IPS DF 6.9 (cell line): ENCODE results near the gene SMYD3.
A peak's percentile ranks its signal among the peaks of the same experiment; 100 is the strongest.

Source experiments
- DNase-seq: peaks from one replicate; pipeline ENCODE4 v3.0.0-alpha.2; 2013; ENCODE audit warnings: low read depth, low spot score
- H3K27ac ChIP-seq: one replicate; pipeline ENCODE4 v1.5.1; 2013; ENCODE audit warnings: low read length, control low read depth
- H3K27me3 ChIP-seq: 2 replicates; pipeline ENCODE4 v1.6.1; 2013; ENCODE audit warnings: mild to moderate bottlenecking, low read length; ENCODE audit not compliant: control insufficient read depth, insufficient read depth
- H3K36me3 ChIP-seq: 2 replicates; pipeline ENCODE4 v1.6.1; 2013; ENCODE audit warnings: low read length; ENCODE audit not compliant: control insufficient read depth, insufficient read depth
- H3K4me1 ChIP-seq: 2 replicates; pipeline ENCODE4 v1.6.1; 2013; ENCODE audit warnings: low read length; ENCODE audit not compliant: control insufficient read depth, insufficient read depth
- H3K4me3 ChIP-seq: 2 replicates; pipeline ENCODE4 v1.5.1; 2013; ENCODE audit warnings: mild to moderate bottlenecking, low read length
- H3K9me3 ChIP-seq: 2 replicates; pipeline ENCODE4 v1.6.1; 2013; ENCODE audit warnings: low read length, inconsistent platforms; ENCODE audit not compliant: control insufficient read depth, insufficient read depth
- WGBS: extraction: QIAGEN DNeasy Blood & Tissue Kit; methylation state at CpG from one replicate; pipeline ENCODE4 v1.1.7; 2013; ENCODE audit warnings: mixed read lengths, missing lambda C conversion rate; ENCODE audit not compliant: insufficient read length, insufficient coverage; 5-methylcytosine and 5-hydroxymethylcytosine counted together

Gene SMYD3

GRCh38 chr1:246020211-246020954 lies 486.7 kb downstream of the SMYD3 start:
- Histone ChIP-seq H3K4me1 (no peaks in the 10 kb centered on the region), H3K4me3 (no peak overlapping the region), H3K36me3 (no peaks in the 10 kb centered on the region), H3K9me3 (no peaks in the 10 kb centered on the region), H3K27me3 (no peaks in the 10 kb centered on the region), H3K27ac (no peak overlapping the region)
- no CpG with 5 or more reads among the region's 6 CpGs for WGBS
- no peak for DNase-seq

GRCh38 chr1:246018146-246018545 lies 488.9 kb downstream of the SMYD3 start:
- no peak for DNase-seq
- Histone ChIP-seq H3K4me1 (no peaks in the 10 kb centered on the region), H3K9me3 (no peaks in the 10 kb centered on the region), H3K4me3 (no peak overlapping the region), H3K27me3 (no peaks in the 10 kb centered on the region), H3K27ac (no peak overlapping the region), H3K36me3 (no peaks in the 10 kb centered on the region)
- WGBS, result no CpG with 5 or more reads among the region's 4 CpGs

GRCh38 chr1:246012341-246012740 lies 494.7 kb downstream of the SMYD3 start:
- Histone ChIP-seq H3K9me3 (no peaks in the 10 kb centered on the region), H3K27ac (no peak overlapping the region), H3K36me3 (no peaks in the 10 kb centered on the region), H3K4me3 (no peak overlapping the region), H3K27me3 (no peaks in the 10 kb centered on the region), H3K4me1 (no peaks in the 10 kb centered on the region)
- peak; percentile 31 for DNase-seq
- no CpG with 5 or more reads among the region's 5 CpGs for WGBS

GRCh38 chr1:246010386-246010785 lies 496.7 kb downstream of the SMYD3 start:
- Histone ChIP-seq H3K4me3 (no peak overlapping the region), H3K9me3 (no peaks in the 10 kb centered on the region), H3K4me1 (no peaks in the 10 kb centered on the region), H3K27me3 (no peaks in the 10 kb centered on the region), H3K36me3 (no peaks in the 10 kb centered on the region), H3K27ac (no peak overlapping the region)
- no peak for DNase-seq
- no CpG with 5 or more reads among the region's 3 CpGs for WGBS

GRCh38 chr1:246008363-246008831 lies 498.7 kb downstream of the SMYD3 start:
- Histone ChIP-seq H3K4me3 (no peak overlapping the region), H3K36me3 (no peaks in the 10 kb centered on the region), H3K9me3 (no peaks in the 10 kb centered on the region), H3K27ac (no peak overlapping the region), H3K27me3 (no peaks in the 10 kb centered on the region), H3K4me1 (no peaks in the 10 kb centered on the region)
- WGBS, result no CpG with 5 or more reads among the region's 10 CpGs
- DNase-seq, result no peak

- no CpG with 5 or more reads among the region's 3 CpGs for WGBS
- H3K36me3 ChIP-seq, result no peaks in the 10 kb centered on the region
- no peaks in the 10 kb centered on the region for H3K27me3 ChIP-seq
- H3K4me3 ChIP-seq, result no peak overlapping the region
- H3K4me1 ChIP-seq, result no peaks in the 10 kb centered on the region
- H3K9me3 ChIP-seq, result no peaks in the 10 kb centered on the region
- no peak for DNase-seq
- H3K27ac ChIP-seq, result no peak overlapping the region
Measured at GRCh38 chr1:246005067-246005466, 502.0 kb downstream of the SMYD3 start.

- no peaks in the 10 kb centered on the region for H3K4me1 ChIP-seq
- no CpG with 5 or more reads among the region's 3 CpGs for WGBS
- H3K36me3 ChIP-seq, result no peaks in the 10 kb centered on the region
- no peaks in the 10 kb centered on the region for H3K27me3 ChIP-seq
- no peak for DNase-seq
- H3K27ac ChIP-seq, result no peak overlapping the region
- H3K4me3 ChIP-seq, result no peak overlapping the region
- H3K9me3 ChIP-seq, result no peaks in the 10 kb centered on the region
Measured at GRCh38 chr1:246004301-246004700, 502.8 kb downstream of the SMYD3 start.

- H3K27me3 ChIP-seq, result no peaks in the 10 kb centered on the region
- H3K36me3 ChIP-seq, result no peaks in the 10 kb centered on the region
- no peaks in the 10 kb centered on the region for H3K9me3 ChIP-seq
- no CpG with 5 or more reads among the region's 2 CpGs for WGBS
- H3K4me3 ChIP-seq, result no peak overlapping the region
- H3K4me1 ChIP-seq, result no peaks in the 10 kb centered on the region
- no peak for DNase-seq
- no peak overlapping the region for H3K27ac ChIP-seq
Measured at GRCh38 chr1:246003442-246003730, 503.7 kb downstream of the SMYD3 start.

- H3K36me3 ChIP-seq, result no peaks in the 10 kb centered on the region
- WGBS, result 100% methylated on average over 3 of the region's 23 CpGs
Measured at GRCh38 chr1:246002725-246003441, 504.2 kb downstream of the SMYD3 start.

GRCh38 chr1:246001837-246002230 lies 505.2 kb downstream of the SMYD3 start:
- peaks cover 3% of the 10 kb centered on the region; the same call in 1 of the 2 replicates for H3K4me1 ChIP-seq
- DNase-seq, result no peak
- H3K27ac ChIP-seq, result no peak overlapping the region
- no peak overlapping the region for H3K4me3 ChIP-seq
- H3K27me3 ChIP-seq, result no peaks in the 10 kb centered on the region
- no CpG with 5 or more reads among the region's 9 CpGs for WGBS
- H3K36me3 ChIP-seq, result no peaks in the 10 kb centered on the region
- no peaks in the 10 kb centered on the region for H3K9me3 ChIP-seq

More at GRCh38 chr1:246002725-246003441, 504.2 kb downstream of the SMYD3 start:
- H3K4me3 ChIP-seq, result no peak overlapping the region
- no peaks in the 10 kb centered on the region for H3K27me3 ChIP-seq
- no peak overlapping the region for H3K27ac ChIP-seq
- peak; percentile 73 for DNase-seq
- H3K4me1 ChIP-seq, result no peaks in the 10 kb centered on the region
- no peaks in the 10 kb centered on the region for H3K9me3 ChIP-seq
